Stimulated activated CD4-positive, alpha-beta T cell treated with anti-CD3 and anti-CD28 coated beads, Interleukin-4, amount 100 ng/mL, for 24 hours (primary cell): ENCODE data around the gene MTG2.

Experiments used
- DNase-seq: peaks from one replicate; pipeline ENCODE4 v3.0.0-alpha.2; 2020

MTG2 gene

GRCh38 chr20:62182469-62183425 lies at the start of gene MTG2:
Gene MTG2, plus strand, starts transcription at chr20:62183028. Its CDS starts 10,393 bp downstream, at chr20:62193421.
- DNase-seq = peak; percentile 95

- DNase-seq = no peak
Measured at GRCh38 chr20:62133051-62133845, 49.6 kb upstream of the MTG2 start.

GRCh38 chr20:62133864-62134263 lies 49.0 kb upstream of the MTG2 start:
- no peak for DNase-seq

- DNase-seq = no peak
Measured at GRCh38 chr20:62134735-62135231, 48.0 kb upstream of the MTG2 start.

- no peak for DNase-seq
Measured at GRCh38 chr20:62135573-62136266, 47.1 kb upstream of the MTG2 start.

GRCh38 chr20:62136283-62137091 lies 46.3 kb upstream of the MTG2 start:
- peak; percentile 67 for DNase-seq

GRCh38 chr20:62137092-62137384 lies 45.8 kb upstream of the MTG2 start:
- DNase-seq = no peak

- DNase-seq = no peak
Measured at GRCh38 chr20:62137478-62138203, 45.2 kb upstream of the MTG2 start.

GRCh38 chr20:62138204-62138543 lies 44.7 kb upstream of the MTG2 start:
- no peak for DNase-seq

GRCh38 chr20:62138912-62139311 lies 43.9 kb upstream of the MTG2 start:
- no peak for DNase-seq

- no peak for DNase-seq
Measured at GRCh38 chr20:62139636-62140035, 43.2 kb upstream of the MTG2 start.

- no peak for DNase-seq
Measured at GRCh38 chr20:62141043-62141396, 41.8 kb upstream of the MTG2 start.

GRCh38 chr20:62141397-62142251 lies 41.2 kb upstream of the MTG2 start:
- DNase-seq = peak; percentile 45

GRCh38 chr20:62142252-62143080 lies 40.4 kb upstream of the MTG2 start:
- peak; percentile 15 for DNase-seq

GRCh38 chr20:62143081-62143956 lies 39.5 kb upstream of the MTG2 start, which contains the start of the genes PSMA7 and SS18L1:
Gene PSMA7, minus strand, starts transcription at chr20:62143394. Its CDS starts 91 bp downstream, at chr20:62143303.
Gene SS18L1, plus strand, starts transcription at chr20:62143769. Its CDS starts 52 bp downstream, at chr20:62143821.
- peak; percentile 85 for DNase-seq

- peak; percentile 69 for DNase-seq
Measured at GRCh38 chr20:62143957-62144825, 38.6 kb upstream of the MTG2 start.

GRCh38 chr20:62145688-62146018 lies 37.2 kb upstream of the MTG2 start:
- no peak for DNase-seq
